Measurements from ENCODE around the gene FAM227B.
"Not testable (repeated sequence)": the region's sequence is repeated elsewhere in the genome, so short reads cannot be mapped to it uniquely, and the experiment has no call there.

Gene FAM227B

DNA sequence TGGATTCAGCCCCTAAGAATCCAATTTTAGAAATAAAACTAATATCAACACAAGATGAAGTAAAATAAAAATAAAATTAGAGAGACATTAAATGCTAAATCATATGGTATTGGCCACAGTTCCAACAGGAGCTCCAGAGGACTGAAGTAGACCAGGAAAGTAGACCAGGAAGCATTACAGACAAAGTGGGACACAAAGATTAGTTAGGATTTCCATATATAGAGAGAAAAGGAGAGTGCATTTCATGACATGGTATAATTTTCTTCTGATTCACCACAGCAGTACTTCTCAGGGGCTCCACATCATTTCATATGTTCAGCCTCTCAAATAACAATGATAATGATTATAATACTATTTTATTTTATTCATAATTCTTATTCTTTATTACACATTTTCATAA lies 179.3 kb downstream of the FAM227B start:
- DNase-seq (ENCODE audit: low read depth in 2 of 3, low spot score in 2 of 3), result no peak

DNA sequence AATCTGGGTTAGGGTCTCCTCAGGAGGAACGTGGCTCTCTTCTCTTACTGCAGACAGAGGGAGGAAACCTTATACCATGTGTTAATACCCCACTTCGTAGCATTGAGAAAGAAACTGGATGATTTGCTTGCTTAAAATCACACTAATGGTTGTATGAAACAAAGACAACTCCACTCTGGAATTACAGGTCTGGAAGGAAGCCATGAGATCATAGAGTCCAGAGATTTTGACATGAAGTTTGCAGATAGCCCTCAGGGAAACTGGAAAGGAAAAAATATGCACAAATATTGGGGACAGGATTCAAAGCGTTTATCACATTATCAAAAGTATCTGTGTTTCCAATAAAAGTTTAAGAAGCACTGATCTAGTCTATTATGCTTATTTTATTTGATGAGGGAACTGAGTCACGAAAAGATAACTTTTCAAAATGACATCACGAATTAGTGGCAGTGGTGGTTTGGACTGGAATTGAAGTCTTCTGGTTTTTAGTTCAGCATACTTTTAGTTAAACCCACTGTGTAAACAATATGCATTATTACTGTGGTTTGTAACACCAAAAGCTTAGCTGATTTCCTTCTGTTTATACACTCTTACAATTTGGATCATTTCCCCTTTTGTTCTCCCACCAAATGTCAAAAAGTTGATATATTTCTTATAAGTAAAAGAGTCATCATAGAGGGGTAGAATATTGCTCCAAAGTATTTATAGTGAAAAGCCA lies 180.8 kb downstream of the FAM227B start:
- DNase-seq (ENCODE audit: low read depth in 2 of 3, low spot score in 2 of 3), result no peak

DNA sequence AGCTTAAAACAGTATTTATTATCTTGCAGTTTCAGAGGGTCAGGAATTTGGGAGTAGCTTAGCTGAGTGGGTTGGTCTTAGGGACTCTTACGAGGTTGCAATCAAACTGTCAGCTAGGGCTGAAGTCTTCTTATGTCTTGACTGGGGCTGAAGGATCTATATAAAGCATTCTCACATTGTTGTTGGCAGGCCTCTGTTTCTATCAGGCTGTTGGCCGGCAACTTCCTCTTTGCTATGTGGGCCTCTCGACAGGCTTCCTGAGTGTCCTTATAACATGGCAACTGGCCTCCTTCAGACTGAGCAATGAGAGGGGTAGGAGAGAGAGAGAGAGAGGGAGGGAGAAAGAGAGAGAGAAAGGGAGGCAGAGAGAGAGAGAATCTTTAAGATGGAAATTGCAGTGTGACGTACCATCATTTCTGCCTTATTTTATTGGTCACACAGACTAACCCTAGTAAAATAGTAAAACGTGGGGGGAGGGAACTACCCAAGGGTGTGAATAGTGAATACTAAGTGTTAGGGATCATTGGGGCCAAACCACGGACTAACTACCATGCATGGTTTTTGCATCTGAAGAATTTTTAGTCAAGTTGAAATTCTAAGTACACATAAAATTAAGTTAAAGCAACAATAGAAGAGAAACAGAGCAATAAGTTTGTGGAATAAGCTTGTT lies 181.5 kb downstream of the FAM227B start:
- DNase-seq (ENCODE audit: low read depth in 2 of 3, low spot score in 2 of 3), result no peak

DNA sequence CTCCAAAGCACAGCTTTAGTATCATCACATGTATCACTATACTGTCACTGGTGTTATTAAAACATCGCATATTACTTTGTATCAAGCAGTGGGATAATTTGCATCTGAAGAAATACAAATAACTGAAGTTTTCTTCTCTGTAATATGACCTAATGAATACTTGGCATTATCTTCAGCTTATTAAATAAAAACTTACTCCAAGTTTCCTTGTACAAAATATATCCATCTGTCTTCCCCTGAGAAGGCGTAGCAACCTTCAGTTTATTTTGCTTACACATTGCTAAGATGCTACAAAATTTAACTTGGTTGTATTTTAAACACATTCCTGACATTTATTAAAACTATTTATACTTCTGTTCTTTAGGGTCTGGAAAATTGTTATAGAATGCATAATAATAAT lies 183.9 kb downstream of the FAM227B start:
- DNase-seq (ENCODE audit: low read depth in 2 of 3, low spot score in 2 of 3), result no peak

DNA sequence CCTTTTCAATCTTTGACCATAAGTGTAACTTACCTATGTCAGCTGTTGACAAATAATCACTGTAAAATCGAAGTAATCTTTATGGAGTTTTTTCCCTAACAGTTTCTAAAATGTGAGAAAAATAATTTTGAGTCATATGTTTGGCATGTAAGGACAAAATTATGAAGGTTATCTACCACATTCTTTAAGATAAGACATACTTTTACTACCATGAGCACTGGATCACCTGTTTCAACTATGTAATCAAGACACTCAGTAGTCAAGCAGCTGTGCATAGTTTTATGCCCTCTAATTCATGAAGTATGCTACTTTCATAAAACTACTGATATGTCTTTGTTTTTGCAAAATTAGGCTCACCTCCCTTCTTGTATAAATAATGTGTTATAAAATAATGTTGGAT lies 185.4 kb downstream of the FAM227B start:
- DNase-seq (ENCODE audit: low read depth in 2 of 3, low spot score in 2 of 3), result no peak

DNA sequence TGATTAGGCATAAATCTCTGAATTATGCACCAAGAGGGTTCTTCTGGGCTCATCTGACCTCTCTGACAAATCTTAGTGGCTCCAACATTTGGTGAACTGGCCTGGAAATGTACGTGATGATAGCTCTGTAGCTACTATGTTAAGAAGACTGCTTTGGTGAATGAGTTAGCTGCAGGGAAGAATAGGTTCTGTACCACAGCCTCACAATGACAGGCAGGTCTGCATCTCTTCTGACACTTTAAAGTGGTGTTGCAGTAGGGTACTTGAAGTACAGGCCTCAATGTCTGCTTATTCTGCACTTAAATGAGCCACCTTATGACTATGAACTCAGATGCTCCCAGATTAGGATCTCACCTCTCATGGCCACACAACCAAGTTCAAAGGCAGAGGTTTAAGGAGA lies 190.6 kb downstream of the FAM227B start:
- no peak for DNase-seq (ENCODE audit: low read depth in 2 of 3, low spot score in 2 of 3)

DNA sequence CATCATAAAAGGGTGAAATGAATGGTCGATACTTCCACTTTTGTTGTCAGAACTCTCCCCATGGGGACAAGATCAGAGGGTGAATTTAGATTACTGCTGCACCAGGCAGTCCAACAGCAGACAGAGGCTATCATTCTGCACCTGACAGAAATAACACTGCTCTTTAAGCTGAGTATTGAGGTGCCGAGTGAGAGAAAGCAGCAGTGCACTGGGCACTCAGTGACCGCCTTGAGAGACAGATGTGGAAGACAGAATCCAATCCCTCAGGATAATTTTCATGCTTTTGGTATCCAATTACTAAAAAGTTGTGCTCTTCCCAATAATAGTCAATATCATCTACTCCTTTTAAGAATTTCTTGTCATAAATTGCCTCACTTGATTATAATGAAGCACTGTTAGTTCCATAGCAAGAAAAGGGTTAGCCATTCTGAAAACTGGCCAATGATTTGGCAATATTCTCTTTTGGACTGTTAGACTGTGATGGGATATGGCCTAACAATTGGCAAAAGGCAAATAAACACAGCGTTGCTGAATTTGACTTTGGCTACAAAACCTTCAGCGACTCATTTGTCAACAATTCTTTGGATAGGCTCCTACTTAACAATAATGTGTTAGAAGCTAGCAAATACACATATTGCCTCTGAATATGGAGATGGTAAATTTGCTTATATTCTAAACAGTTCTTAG lies 192.1 kb downstream of the FAM227B start:
- no peak for DNase-seq (ENCODE audit: low read depth in 2 of 3, low spot score in 2 of 3)

DNA sequence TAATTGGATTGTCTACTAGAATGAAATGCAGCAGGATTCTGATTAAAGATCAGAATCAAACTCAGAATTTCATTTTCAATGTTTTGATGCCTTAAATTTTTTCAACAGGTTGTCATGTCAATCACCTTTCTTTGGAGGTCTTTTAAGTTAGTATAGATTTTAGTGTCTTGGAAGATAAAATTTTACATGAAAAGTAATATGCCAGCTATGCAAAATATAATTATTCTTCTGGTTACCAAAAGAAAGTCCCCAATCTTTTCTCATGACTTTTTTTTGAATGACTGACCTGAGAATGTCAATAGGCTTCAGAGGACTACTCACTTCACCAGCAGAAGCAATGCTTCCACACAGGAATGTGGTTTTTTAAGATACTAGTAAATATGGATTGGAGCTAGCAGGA lies 193.2 kb downstream of the FAM227B start:
- DNase-seq (ENCODE audit: low read depth in 2 of 3, low spot score in 2 of 3), result no peak

DNA sequence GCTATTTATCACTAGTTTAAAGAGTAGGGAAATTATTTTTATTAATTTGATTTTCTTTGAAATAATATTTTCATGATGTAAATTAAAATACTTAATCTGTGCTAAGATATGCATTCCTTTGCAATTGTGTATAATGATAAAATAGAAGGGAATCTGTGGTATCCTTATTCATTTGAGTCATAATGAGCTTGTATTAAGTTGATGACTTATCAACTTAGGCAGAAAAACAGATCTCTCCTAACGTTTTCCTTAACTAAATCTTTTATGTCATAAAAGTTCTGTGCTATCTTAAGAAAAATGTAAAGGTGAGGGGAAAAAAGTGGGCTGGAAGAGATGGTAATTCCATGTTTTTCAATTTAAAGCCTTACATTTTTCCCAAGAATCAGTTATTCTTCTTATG lies 195.7 kb downstream of the FAM227B start:
- no peak for DNase-seq (ENCODE audit: low read depth in 2 of 3, low spot score in 2 of 3)

DNA sequence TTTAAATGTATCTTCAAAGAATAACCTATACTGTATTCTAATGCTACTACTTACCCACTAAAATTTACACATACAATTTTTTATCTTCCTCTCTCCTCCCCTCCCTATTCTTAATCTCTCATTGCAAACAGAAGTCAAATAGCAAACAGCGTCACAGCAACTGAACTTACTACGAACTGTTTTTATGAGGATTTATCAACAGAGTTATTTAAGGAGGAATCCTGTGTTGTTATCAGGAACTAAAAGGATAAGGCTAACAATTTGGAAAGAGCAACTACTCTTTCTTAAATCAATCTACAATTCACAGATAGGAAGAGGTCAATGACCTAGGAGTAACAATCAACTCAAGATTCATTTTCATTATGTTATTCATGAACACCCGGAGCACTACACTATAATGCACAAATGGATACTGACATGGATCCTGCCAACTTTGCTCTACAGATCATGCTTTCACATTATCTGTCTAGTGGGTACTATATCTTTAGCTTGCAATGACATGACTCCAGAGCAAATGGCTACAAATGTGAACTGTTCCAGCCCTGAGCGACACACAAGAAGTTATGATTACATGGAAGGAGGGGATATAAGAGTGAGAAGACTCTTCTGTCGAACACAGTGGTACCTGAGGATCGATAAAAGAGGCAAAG lies 196.6 kb downstream of the FAM227B start:
- no peak for DNase-seq (ENCODE audit: low read depth in 2 of 3, low spot score in 2 of 3)

DNA sequence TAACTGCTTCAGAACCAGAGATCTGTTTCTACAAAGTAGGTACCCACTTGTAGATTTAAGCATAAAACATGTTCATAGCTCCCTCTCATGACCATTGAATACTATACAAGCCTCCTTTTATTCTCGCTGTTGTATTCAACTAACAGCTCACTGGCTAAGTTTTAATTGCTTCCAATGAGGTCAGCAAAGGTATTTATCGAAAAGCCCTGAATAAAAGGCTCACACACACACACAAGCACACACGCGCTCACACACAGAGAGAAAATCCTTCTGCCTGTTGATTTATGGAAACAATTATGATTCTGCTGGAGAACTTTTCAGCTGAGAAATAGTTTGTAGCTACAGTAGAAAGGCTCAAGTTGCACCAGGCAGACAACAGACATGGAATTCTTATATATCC lies 197.6 kb downstream of the FAM227B start, which contains the start of gene FGF7:
Gene FGF7 (plus strand): TSS at position 222 of the 400 bp plus-strand sequence. CDS start 1,056 bp downstream, outside the sequence.
- no peak for DNase-seq (ENCODE audit: low read depth in 2 of 3, low spot score in 2 of 3)

DNA sequence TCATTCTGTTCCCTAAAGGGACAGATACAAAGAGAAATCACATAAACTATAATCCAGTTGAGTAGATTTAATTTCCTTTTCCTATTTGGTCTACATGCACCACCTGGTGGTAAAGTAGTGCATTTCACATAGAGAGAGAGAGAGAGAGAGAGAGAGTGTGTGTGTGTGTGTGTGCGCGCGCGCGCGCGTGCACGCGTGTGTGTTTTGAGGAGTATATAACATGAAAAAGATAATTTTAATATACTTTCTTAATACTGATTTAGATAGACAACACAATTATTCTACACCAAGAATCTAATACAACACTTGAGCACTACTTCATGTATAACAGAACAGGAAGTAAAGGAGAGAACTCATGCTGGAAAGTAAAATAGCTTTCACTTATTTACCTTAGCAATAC lies 198.6 kb downstream of the FAM227B start:
- DNase-seq (ENCODE audit: low read depth in 2 of 3, low spot score in 2 of 3), result peak in 1 of 3 experiments; percentile 4

DNA sequence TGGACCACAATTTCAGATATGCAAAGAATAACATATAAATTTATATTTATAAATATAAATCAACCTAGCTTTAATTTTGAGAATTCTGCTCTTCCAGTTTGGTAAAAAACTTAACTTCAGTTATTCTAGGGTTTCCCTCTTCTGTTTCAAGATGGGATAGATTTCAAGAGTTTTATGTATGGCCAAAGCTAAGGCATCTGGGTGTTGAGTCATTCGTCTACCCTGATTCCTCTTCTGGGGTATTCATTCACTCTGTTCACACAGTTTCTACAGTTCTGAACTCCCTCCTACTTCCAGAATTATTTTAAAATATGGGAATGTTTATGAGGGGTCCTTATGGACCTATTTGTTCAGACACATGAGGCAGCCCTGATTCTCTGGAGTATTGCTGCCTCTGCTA lies 201.8 kb downstream of the FAM227B start:
- no peak for DNase-seq (ENCODE audit: low read depth in 2 of 3, low spot score in 2 of 3)

DNA sequence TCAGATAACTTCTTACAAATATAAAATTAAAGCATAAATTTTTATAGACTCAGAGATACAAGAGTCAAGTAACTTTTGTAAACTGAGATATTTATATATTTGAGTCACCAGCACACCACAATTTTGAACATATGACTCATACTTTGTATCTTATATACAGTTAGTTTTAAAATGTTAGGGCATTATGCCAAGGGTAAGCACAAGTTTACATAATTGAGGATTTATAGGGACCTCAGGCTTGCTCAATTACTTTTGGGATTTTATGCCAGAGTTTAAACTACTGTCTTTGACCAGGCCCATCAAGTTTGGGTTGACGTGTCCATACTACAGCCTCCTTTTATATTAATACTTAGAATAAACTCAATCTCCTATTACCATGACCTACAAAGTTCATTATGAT lies 205.0 kb downstream of the FAM227B start:
- no peak for DNase-seq (ENCODE audit: low read depth in 2 of 3, low spot score in 2 of 3)

DNA sequence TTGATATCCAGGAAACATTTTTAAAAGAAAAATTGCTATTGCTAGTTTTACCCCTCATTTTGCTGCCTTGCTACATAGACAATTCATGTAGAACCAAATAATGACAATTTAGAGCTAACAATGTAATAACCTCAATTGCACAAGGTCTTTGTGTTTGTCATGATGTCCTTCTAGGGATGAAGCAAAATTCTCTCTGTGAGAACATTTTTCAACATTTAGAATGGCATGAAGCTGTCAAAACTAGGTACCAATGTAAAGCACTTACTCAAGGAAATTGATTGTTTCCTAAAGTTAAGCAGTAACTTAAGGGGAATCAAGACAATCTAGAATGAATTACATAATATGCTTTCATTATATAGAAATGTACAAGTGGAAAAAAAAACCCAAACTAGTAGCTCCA lies 205.5 kb downstream of the FAM227B start:
- DNase-seq (ENCODE audit: low read depth in 2 of 3, low spot score in 2 of 3), result no peak

DNA sequence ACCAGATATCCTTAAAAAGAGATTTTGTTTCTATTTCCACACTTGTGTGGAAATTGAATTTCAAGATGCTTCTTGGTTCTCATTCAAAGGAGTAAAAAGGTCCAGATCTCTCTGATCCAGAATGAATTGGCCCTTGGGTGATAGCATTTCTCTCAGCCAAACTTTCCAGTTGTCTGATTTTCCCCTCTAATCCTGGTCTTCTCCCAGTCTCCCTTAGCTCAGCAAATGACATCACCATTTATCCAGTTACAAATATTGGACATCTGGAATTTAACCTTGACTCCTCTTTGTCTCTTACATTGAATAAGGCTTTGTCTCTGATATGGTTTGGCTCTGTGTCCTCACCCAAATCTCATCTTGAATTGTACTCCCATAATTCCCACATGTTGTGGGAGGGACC lies 207.8 kb downstream of the FAM227B start:
- no peak for DNase-seq (ENCODE audit: low read depth in 2 of 3, low spot score in 2 of 3)

DNA sequence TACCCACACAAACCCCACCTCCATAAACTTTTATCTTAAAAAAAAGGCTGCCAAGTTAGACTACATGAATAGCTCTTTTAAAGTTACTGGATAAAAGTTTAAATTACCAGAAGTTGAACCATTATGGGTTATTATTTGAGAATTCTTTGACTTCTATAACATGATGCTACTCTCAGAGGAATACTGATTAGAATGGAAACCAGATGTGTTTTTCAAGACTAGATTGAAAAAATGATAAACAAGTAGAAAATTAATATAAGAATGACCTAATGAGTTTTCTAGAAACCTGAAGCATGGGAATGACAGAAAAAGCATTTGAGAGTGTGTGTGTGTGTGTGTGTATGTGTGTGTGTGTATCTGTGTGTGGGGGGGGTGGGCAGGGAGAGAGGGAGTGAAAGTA lies 210.0 kb downstream of the FAM227B start:
- DNase-seq (ENCODE audit: low read depth in 2 of 3, low spot score in 2 of 3), result no peak

DNA sequence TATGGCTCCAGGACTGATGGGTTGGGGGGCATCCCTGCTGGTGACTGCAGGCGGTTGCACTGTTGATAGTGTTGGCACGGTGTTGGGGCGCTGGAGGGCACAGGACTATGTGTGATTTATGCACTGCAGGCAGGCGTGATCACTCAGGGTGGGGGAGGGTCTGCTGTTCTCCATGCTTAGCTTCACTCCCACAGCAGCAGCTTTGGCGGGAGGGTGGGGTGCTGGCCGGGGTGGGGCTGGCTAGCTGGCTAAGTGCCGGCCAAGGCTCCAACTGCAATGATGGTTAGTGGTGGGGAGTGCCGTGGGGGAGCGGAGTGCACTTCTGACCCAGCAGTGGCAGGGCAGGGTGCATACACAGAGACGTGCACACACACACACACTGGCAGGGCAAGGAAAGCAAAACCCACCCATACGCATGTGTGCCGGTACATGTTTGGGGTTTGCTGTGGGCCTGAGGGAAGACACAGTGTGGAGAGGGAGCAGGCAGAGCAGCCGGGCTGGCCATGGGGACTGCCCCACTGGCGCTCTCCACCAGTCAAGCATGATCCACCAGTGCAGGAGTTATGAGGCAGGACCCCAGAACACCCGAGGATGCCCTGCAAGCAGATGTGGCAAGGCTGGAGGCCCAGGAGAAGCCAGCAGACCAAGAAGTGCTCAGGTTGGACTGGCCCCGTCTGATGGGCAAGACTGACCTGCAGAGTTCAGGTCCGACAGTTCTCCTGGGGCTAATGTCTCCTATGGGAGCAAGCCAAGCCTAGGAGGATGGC lies 214.1 kb downstream of the FAM227B start:
- no peak for DNase-seq (ENCODE audit: low read depth in 2 of 3, low spot score in 2 of 3)

DNA sequence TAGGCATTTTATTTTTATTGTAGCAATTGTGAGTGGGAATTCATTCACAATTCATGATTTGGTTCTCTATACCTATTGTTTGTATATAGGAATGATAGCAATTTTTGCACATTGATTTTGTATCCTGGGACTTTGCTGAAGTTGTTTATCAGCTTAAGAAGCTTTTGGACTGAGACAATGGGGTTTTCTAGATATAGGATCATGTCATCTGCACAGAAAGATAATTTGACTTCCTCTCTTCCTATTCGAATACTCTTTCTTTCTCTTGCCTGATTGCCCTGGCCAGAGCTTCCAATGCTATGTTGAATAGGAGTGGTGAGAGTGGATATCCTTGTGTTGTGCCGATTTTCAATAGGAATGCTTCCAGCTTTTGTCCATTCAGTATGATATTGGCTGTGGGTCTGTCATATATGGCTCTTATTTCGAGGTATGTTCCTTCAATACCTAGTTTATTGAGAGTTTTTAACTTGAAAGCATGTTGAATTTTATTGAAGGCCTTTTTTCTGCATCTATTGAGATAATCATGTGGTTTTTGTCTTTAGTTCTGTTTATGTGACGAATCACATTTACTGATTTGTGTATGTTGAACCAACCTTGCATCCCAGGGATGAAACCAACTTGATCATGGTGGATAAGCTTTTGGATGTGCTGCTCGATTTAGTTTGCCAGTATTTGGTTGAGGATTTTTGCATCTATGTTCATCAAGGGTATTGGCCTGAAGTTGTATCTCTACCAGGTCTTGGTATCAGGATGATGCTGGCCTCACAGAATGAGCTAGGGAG lies 217.9 kb downstream of the FAM227B start:
- not testable (repeated sequence) for DNase-seq (ENCODE audit: low read depth in 2 of 3, low spot score in 2 of 3)

DNA sequence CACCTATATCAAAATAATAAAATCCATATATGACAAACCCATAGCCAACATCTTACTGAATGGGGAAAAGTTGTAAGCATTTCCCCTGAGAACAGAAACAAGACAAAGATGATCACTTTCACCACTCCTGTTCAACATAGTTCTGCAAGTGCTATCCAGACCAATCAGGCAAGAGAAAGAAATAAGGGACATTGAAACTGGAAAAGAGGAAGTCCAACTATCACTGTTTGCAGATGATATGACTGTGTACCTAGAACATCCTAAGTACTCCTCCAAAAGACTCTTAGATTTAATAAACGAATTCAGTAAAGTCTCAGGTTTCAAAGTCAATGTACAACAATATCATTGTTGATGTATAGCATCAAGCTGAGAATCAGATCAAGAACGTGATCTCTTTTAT lies 233.1 kb downstream of the FAM227B start:
- no peak for DNase-seq (ENCODE audit: low read depth in 2 of 3, low spot score in 2 of 3)
